Fibroblast of skin of left biceps (primary cell): Measurements from ENCODE around the gene TBCA.
"Not testable (repeated sequence)": the region's sequence is repeated elsewhere in the genome, so short reads cannot be mapped to it uniquely, and the experiment has no call there.

Experiments
- DNase-seq, 2 experiments: peaks; one replicate each; pipeline ENCODE4 v3.0.0-alpha.2; 2013; ENCODE audit warnings: low read depth in 2 of 2

Gene TBCA

GRCh38 chr5:77709993-77710685 lies 66.0 kb downstream of the TBCA start:
- DNase-seq = no peak

GRCh38 chr5:77709340-77709739 lies 66.8 kb downstream of the TBCA start:
- no peak for DNase-seq

GRCh38 chr5:77707791-77708190 lies 68.3 kb downstream of the TBCA start:
- DNase-seq = no peak

- DNase-seq = not testable (repeated sequence)
Measured at GRCh38 chr5:77699569-77699968, 76.6 kb downstream of the TBCA start.

- DNase-seq = no peak
Measured at GRCh38 chr5:77698920-77699319, 77.2 kb downstream of the TBCA start.

GRCh38 chr5:77697692-77698091 lies 78.4 kb downstream of the TBCA start:
- no peak for DNase-seq

GRCh38 chr5:77696120-77696519 lies 80.0 kb downstream of the TBCA start:
- DNase-seq = no peak

- no peak for DNase-seq
Measured at GRCh38 chr5:77693913-77694312, 82.2 kb downstream of the TBCA start.

- DNase-seq = no peak
Measured at GRCh38 chr5:77683171-77683732, 92.9 kb downstream of the TBCA start.

- no peak for DNase-seq
Measured at GRCh38 chr5:77670526-77670925, 105.6 kb downstream of the TBCA start.

GRCh38 chr5:77669677-77670076 lies 106.5 kb downstream of the TBCA start:
- DNase-seq = no peak

GRCh38 chr5:77663090-77663863 lies 112.9 kb downstream of the TBCA start:
- no peak for DNase-seq

- DNase-seq = no peak
Measured at GRCh38 chr5:77662635-77663034, 113.5 kb downstream of the TBCA start.

GRCh38 chr5:77658662-77659061 lies 117.5 kb downstream of the TBCA start:
- no peak for DNase-seq

GRCh38 chr5:77651343-77651742 lies 124.8 kb downstream of the TBCA start:
- no peak for DNase-seq

- no peak for DNase-seq
Measured at GRCh38 chr5:77650686-77651085, 125.5 kb downstream of the TBCA start.

- no peak for DNase-seq
Measured at GRCh38 chr5:77649776-77650175, 126.4 kb downstream of the TBCA start.

- DNase-seq = no peak
Measured at GRCh38 chr5:77645995-77646639, 130.0 kb downstream of the TBCA start.

GRCh38 chr5:77645158-77645994 lies 130.8 kb downstream of the TBCA start:
- no peak for DNase-seq

GRCh38 chr5:77644371-77645157 lies 131.6 kb downstream of the TBCA start:
- no peak for DNase-seq
